SK-N-SH (cell line): Measurements from ENCODE around the gene MRPS6. TPM values are rescaled to one million over a fixed set of nuclear protein-coding genes. Genes with fewer than 3 reads are reported as not detected.

Experiments
- CTCF ChIA-PET: fragments of 300-600, 350-600 bp; formaldehyde crosslinking; extraction: SDS; loops from one replicate; lab custom pipeline; 2021; lab: Yijun Ruan, JAX
- POLR2A ChIA-PET: fragments of 350-600 bp; sonication (Branson Sonifier 250); formaldehyde crosslinking; extraction: SDS; loops from one replicate; lab custom pipeline; 2020; ENCODE audit warnings: antibody characterized with exemption, inconsistent platforms; lab: Yijun Ruan, JAX
- DNase-seq: peaks from one replicate; pipeline ENCODE4 v3.0.0; 2012
- H2AFZ ChIP-seq: fragments of 200-600 bp; sonication (generic); 2 replicates; pipeline ENCODE4 v1.8.1; 2016; ENCODE audit warnings: antibody characterized with exemption, mild to moderate bottlenecking, low read depth
- H3F3A ChIP-seq: fragments of 200-600 bp; sonication (generic); replicated peaks from 2 replicates; pipeline ENCODE3; 2016; ENCODE audit warnings: antibody characterized with exemption, mild to moderate bottlenecking; ENCODE audit not compliant: insufficient read depth
- H3K27ac ChIP-seq, 2 experiments: fragments of 200-500 bp in 1 of 2; fragments of 200-600 bp in 1 of 2; sonication (Bioruptor generic) in 1 of 2; sonication (generic), shearing (Covaris generic) in 1 of 2; 2 replicates each; pipeline versions ENCODE4 v1.5.1 to v1.6.1; 2014 to 2016; ENCODE audit warnings: low read depth in 2 of 2, inconsistent platforms in 1 of 2, low read length in 1 of 2, mild to moderate bottlenecking in 1 of 2, mixed read lengths in 1 of 2
- H3K27me3 ChIP-seq: fragments of 200-600 bp; sonication (generic), shearing (Covaris generic); 2 replicates; pipeline ENCODE4 v1.6.1; 2016; ENCODE audit warnings: mixed run types; ENCODE audit not compliant: insufficient read depth
- H3K36me3 ChIP-seq, 2 experiments: fragments of 200-500 bp in 1 of 2; fragments of 200-600 bp in 1 of 2; sonication (Bioruptor generic) in 1 of 2; sonication (generic) in 1 of 2; replicated peaks in 1 of 2; 2 replicates each; pipeline versions ENCODE3 to v1.5.1; 2014 to 2016; ENCODE audit warnings: low read length in 1 of 2, mild to moderate bottlenecking in 1 of 2; ENCODE audit not compliant: insufficient read depth in 2 of 2, control insufficient read depth in 1 of 2
- H3K4me1 ChIP-seq, 2 experiments: fragments of 200-500 bp in 1 of 2; fragments of 200-600 bp in 1 of 2; sonication (Bioruptor generic) in 1 of 2; sonication (generic), shearing (Covaris generic) in 1 of 2; 2 replicates each; pipeline versions ENCODE4 v1.5.1 to v1.6.1; 2014 to 2016; ENCODE audit warnings: low read depth in 1 of 2, low read length in 1 of 2, mixed run types in 1 of 2; ENCODE audit not compliant: insufficient read depth in 2 of 2, control insufficient read depth in 1 of 2
- H3K4me2 ChIP-seq: fragments of 200-600 bp; sonication (generic), shearing (Covaris generic); 2 replicates; pipeline ENCODE4 v1.6.1; 2017; ENCODE audit warnings: mixed run types
- H3K4me3 ChIP-seq, 2 experiments: fragments of 200-500 bp in 1 of 2; fragments of 200-600 bp in 1 of 2; sonication (Bioruptor generic) in 1 of 2; sonication (generic), shearing (Covaris generic) in 1 of 2; 2 replicates each; pipeline versions ENCODE4 v1.5.1 to v1.8.1; 2014 to 2016; ENCODE audit warnings: low read depth in 2 of 2, inconsistent platforms in 1 of 2, low read length in 1 of 2, mild to moderate bottlenecking in 1 of 2, mixed read lengths in 1 of 2, moderate library complexity in 1 of 2
- H3K79me2 ChIP-seq: fragments of 200-600 bp; sonication (generic); 2 replicates; pipeline ENCODE4 v1.8.1; 2017; ENCODE audit warnings: mild to moderate bottlenecking; ENCODE audit not compliant: insufficient read depth
- H3K9ac ChIP-seq: fragments of 200-600 bp; sonication (generic); 2 replicates; pipeline ENCODE4 v1.6.1; 2017; ENCODE audit warnings: mixed run types
- H3K9me2 ChIP-seq: fragments of 200-600 bp; sonication (generic); 2 replicates; pipeline ENCODE4 v1.6.1; 2017; ENCODE audit warnings: mixed run types
- H3K9me3 ChIP-seq: fragments of 200-600 bp; sonication (generic); 2 replicates; pipeline ENCODE4 v1.6.1; 2017; ENCODE audit warnings: mixed run types, mild to moderate bottlenecking, moderate library complexity
- H4K20me1 ChIP-seq: fragments of 200-600 bp; sonication (generic); 2 replicates; pipeline ENCODE4 v1.6.1; 2017; ENCODE audit warnings: mild to moderate bottlenecking, mixed run types; ENCODE audit not compliant: insufficient read depth
- CHD2 ChIP-seq: fragments of 150-350 bp; IDR thresholded peaks from 2 replicates; pipeline ENCODE4 v1.6.1; 2018; ENCODE audit warnings: low read length; ENCODE audit not compliant: partially characterized antibody
- ELF1 ChIP-seq: IDR thresholded peaks from 2 replicates; pipeline ENCODE4 v1.4.0; 2012
- FOSL2 ChIP-seq: IDR thresholded peaks from 2 replicates; pipeline ENCODE4 v1.4.0; 2012; ENCODE audit warnings: low read depth, mild to moderate bottlenecking, moderate library complexity, borderline replicate concordance
- FOXJ3 ChIP-seq: sonication (generic); formaldehyde crosslinking; IDR thresholded peaks from 2 replicates; pipeline ENCODE4 v1.5.1; 2020; ENCODE audit warnings: mild to moderate bottlenecking, missing genetic modification reagents
- FOXM1 ChIP-seq: IDR thresholded peaks from 2 replicates; pipeline ENCODE4 v1.4.0; 2012; ENCODE audit warnings: low read depth, mild to moderate bottlenecking
- GABPA ChIP-seq: IDR thresholded peaks from 2 replicates; pipeline ENCODE4 v1.4.0; 2012; ENCODE audit warnings: low read depth, mild to moderate bottlenecking
- MAX ChIP-seq: IDR thresholded peaks from 2 replicates; pipeline ENCODE4 v1.4.0; 2012; ENCODE audit warnings: low read depth
- MXI1 ChIP-seq: IDR thresholded peaks from 2 replicates; pipeline ENCODE4 v1.6.1; 2012; ENCODE audit warnings: mild to moderate bottlenecking, low read depth, low read length, improper control_type of control experiment
- NFIC ChIP-seq: IDR thresholded peaks from 2 replicates; pipeline ENCODE4 v1.4.0; 2012; ENCODE audit warnings: borderline replicate concordance
- PBX3 ChIP-seq: IDR thresholded peaks from 2 replicates; pipeline ENCODE4; 2012
- RAD21 ChIP-seq: IDR thresholded peaks from 2 replicates; pipeline ENCODE4 v1.6.1; 2012; ENCODE audit warnings: mild to moderate bottlenecking, low read length
- RCOR1 ChIP-seq: fragments of 150-350 bp; IDR thresholded peaks from 2 replicates; pipeline ENCODE4 v1.6.1; 2017; ENCODE audit warnings: antibody characterized with exemption, low read length
- RFX5 ChIP-seq: IDR thresholded peaks from 2 replicates; pipeline ENCODE4 v1.6.1; 2012; ENCODE audit warnings: mild to moderate bottlenecking, improper control_type of control experiment, low read length
- SIN3A ChIP-seq: IDR thresholded peaks from 2 replicates; pipeline ENCODE4 v1.6.1; 2012; ENCODE audit warnings: low read depth, mild to moderate bottlenecking, low read length, moderate library complexity, borderline replicate concordance
- SMC3 ChIP-seq: IDR thresholded peaks from 2 replicates; pipeline ENCODE4 v1.6.1; 2012; ENCODE audit warnings: low read depth, low read length, improper control_type of control experiment
- TCF12 ChIP-seq: IDR thresholded peaks from 2 replicates; pipeline ENCODE4 v1.4.0; 2012
- TEAD4 ChIP-seq: IDR thresholded peaks from 2 replicates; pipeline ENCODE4 v1.4.0; 2012; ENCODE audit warnings: mild to moderate bottlenecking, borderline replicate concordance; ENCODE audit not compliant: insufficient read depth
- YY1 ChIP-seq: IDR thresholded peaks from 2 replicates; pipeline ENCODE4 v1.4.0; 2012; ENCODE audit warnings: low read depth, mild to moderate bottlenecking
- ZBTB33 ChIP-seq: IDR thresholded peaks from 2 replicates; pipeline ENCODE4 v1.4.0; 2012; ENCODE audit warnings: low read depth, borderline replicate concordance
- WGBS: methylation state at CpG from one replicate; pipeline ENCODE4 v1.1.6; 2017; ENCODE audit warnings: low lambda C conversion rate; 5-methylcytosine and 5-hydroxymethylcytosine counted together
- polyA plus RNA-seq, 3 experiments: library from polyadenylated mRNA; depleted of rRNA; stranded (reverse); fragments of >200 nt; gene quantifications; 2 replicates each; pipeline ENCODE4 v1.2.3, GENCODE V29; 2012
- TF ChIP-seq, protein P1 (sequence below): IDR thresholded peaks from 2 replicates; pipeline ENCODE4 v1.4.0; 2012; ENCODE audit warnings: low read depth, borderline replicate concordance
- TF ChIP-seq, protein P2 (sequence below): fragments of 150-350 bp; IDR thresholded peaks from 2 replicates; pipeline ENCODE4 v1.6.1; 2017; ENCODE audit warnings: antibody characterized with exemption, low read length, low read depth, borderline replicate concordance
- TF ChIP-seq, protein P3 (sequence below): fragments of 150-350 bp; IDR thresholded peaks from 2 replicates; pipeline ENCODE4 v1.6.1; 2016; ENCODE audit warnings: mild to moderate bottlenecking, low read depth, low read length

The MRPS6 gene
- polyA plus RNA-seq, 1 of the 3 experiments (the other 2 are of a cell fraction): 69.2 TPM

GRCh38 chr21:34054259-34054658 is 19.1 kb upstream of the MRPS6 start:
- Histone ChIP-seq H3K9me3 (no peaks in the 10 kb centered on the region), H3K4me2 (no peak overlapping the region), H3K4me3 (no peak overlapping the region), H3K36me3 (no peaks in the 10 kb centered on the region), H4K20me1 (no peaks in the 10 kb centered on the region), H3K27ac (no peak overlapping the region), H3K79me2 (no peaks in the 10 kb centered on the region), H3K27me3 (no peaks in the 10 kb centered on the region), H3K9me2 (no peaks in the 10 kb centered on the region), H2AFZ (no peak overlapping the region), H3K9ac (no peak overlapping the region), H3K4me1 (no peaks in the 10 kb centered on the region), H3F3A (no peaks in the 10 kb centered on the region)
- WGBS: 76% methylated on average over 4 of the region's 4 CpGs
- POLR2A ChIA-PET: no interaction called here
- DNase-seq: no peak
- TF ChIP-seq FOXJ3 (CRISPR knock-in tag) (no peak), MXI1 (no peak), NFIC (no peak), FOXM1 (no peak), SIN3A (no peak), CHD2 (no peak), PBX3 (no peak), SMC3 (no peak), ELF1 (no peak), FOSL2 (no peak), MAX (no peak), GABPA (no peak), TEAD4 (no peak)
- TF ChIP-seq, protein P1, sequence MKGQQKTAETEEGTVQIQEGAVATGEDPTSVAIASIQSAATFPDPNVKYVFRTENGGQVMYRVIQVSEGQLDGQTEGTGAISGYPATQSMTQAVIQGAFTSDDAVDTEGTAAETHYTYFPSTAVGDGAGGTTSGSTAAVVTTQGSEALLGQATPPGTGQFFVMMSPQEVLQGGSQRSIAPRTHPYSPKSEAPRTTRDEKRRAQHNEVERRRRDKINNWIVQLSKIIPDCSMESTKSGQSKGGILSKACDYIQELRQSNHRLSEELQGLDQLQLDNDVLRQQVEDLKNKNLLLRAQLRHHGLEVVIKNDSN: no peak
- TF ChIP-seq, protein P2, sequence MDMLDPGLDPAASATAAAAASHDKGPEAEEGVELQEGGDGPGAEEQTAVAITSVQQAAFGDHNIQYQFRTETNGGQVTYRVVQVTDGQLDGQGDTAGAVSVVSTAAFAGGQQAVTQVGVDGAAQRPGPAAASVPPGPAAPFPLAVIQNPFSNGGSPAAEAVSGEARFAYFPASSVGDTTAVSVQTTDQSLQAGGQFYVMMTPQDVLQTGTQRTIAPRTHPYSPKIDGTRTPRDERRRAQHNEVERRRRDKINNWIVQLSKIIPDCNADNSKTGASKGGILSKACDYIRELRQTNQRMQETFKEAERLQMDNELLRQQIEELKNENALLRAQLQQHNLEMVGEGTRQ: no peak
- TF ChIP-seq, protein P3, sequence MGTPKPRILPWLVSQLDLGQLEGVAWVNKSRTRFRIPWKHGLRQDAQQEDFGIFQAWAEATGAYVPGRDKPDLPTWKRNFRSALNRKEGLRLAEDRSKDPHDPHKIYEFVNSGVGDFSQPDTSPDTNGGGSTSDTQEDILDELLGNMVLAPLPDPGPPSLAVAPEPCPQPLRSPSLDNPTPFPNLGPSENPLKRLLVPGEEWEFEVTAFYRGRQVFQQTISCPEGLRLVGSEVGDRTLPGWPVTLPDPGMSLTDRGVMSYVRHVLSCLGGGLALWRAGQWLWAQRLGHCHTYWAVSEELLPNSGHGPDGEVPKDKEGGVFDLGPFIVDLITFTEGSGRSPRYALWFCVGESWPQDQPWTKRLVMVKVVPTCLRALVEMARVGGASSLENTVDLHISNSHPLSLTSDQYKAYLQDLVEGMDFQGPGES: no peak
- CTCF ChIA-PET: no interaction called here

DNA sequence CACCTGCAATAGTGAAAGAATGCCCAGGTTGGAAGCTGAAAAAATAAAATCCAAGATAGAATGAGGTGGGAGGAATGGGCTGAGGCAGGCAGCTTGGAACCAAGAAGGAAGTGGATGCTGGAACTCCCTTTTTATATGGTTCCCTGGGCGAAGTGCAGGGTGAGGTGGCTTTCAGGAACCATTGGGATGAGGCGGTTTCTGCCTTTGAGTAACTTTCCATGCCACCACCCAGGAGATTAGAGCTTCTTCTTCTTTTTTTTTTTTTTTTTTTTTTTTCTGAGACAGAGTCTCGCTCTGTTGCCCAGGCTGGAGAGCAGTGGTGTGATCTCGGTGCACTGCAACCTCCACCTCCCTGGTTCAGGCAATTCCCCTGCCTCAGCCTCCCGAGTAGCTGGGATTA is 17.8 kb upstream of the MRPS6 start:
- ChIA-PET CTCF (interaction anchor here (1.1 kb wide), 1 partner anchor 16 kb away, joined by 3 read pairs; no protein-coding TSS in a partner anchor), POLR2A (no interaction called here)
- WGBS: 92% methylated on average over 5 of the region's 5 CpGs

More for the DNA sequence above, 17.8 kb upstream of the MRPS6 start:
- Histone ChIP-seq H3K27me3 (no peaks in the 10 kb centered on the region), H3K4me2 (no peak overlapping the region), H4K20me1 (no peaks in the 10 kb centered on the region), H3K4me3 (no peak overlapping the region), H3K36me3 (no peaks in the 10 kb centered on the region), H3K79me2 (no peaks in the 10 kb centered on the region), H3K4me1 (no peaks in the 10 kb centered on the region), H3K9me2 (no peaks in the 10 kb centered on the region), H3F3A (no peaks in the 10 kb centered on the region), H3K27ac (no peak overlapping the region), H2AFZ (no peak overlapping the region), H3K9me3 (no peaks in the 10 kb centered on the region), H3K9ac (no peak overlapping the region)
- TF ChIP-seq RCOR1 (no peak), FOSL2 (no peak), RFX5 (no peak), ZBTB33 (no peak), CHD2 (no peak), SIN3A (no peak), MXI1 (no peak), YY1 (no peak), RAD21 (no peak), TCF12 (no peak), ELF1 (no peak)
- TF ChIP-seq, protein P1: no peak
- DNase-seq: no peak
